ENCODE measurements around the gene PCDHGB3.

Gene PCDHGB3

DNA sequence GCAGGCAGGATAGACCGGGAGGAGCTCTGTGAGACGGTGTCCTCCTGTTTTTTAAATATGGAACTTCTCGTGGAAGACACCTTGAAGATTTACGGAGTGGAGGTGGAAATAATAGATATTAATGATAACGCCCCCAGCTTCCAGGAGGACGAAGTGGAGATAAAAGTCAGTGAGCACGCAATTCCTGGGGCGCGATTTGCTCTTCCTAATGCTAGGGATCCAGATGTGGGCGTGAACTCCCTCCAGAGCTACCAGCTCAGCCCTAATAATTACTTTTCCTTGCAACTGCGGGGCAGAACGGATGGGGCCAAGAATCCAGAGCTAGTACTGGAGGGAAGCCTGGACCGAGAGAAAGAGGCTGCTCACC is 51.4 kb downstream of the PCDHGB3 start:
- DNase-seq, result no peak
